Measurements from ENCODE around the gene ALK.

DNA sequence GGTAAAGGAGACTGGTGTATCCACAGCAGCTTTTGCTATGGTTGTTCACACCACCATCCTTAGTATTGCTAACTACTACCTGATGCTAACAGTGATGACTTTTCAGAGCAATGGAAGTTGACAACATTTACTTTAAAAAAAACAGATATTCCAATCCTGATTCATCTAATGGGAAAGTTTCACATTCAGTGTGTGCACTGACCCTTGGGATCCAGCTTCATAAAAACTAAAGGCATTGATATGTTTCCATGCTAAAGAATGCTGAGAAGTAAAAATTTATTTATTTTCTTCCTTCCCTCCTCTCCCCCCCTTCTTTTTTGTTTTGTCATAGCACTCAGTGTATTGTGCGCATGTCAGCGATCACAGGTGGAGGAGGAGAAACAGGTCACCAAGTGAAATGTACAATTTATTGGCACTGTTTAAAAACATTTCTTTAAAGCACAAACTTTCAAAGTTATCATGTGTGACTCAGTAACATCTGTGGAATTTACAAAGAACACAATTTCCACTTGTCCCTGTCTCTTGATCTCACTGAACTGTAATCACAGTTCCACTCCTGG, 229.9 kb downstream of the ALK start:
- no peak for TF ChIP-seq POLR2A (IDR thresholded peaks at IDR 0.05; ENCODE audit: low read length)
- no peak for TF ChIP-seq GATA1 (IDR thresholded peaks at IDR 0.05; ENCODE audit: low read depth, low read length)
